BJ (cell line): ENCODE results near the gene MRO. TPM values are rescaled to one million over a fixed set of nuclear protein-coding genes. Genes with fewer than 3 reads are reported as not detected.
"Not testable (repeated sequence)": the region's sequence is repeated elsewhere in the genome, so short reads cannot be mapped to it uniquely, and the experiment has no call there.

ENCODE experiments used
- CTCF ChIA-PET: fragments of 350-600 bp; formaldehyde crosslinking; extraction: SDS; loops from one replicate; lab custom pipeline; 2021; ENCODE audit warnings: antibody characterized with exemption, inconsistent platforms; lab: Yijun Ruan, JAX
- POLR2A ChIA-PET: fragments of 300-600 bp; sonication (Branson Sonifier 250); formaldehyde crosslinking; extraction: SDS; loops from one replicate; lab custom pipeline; 2021; ENCODE audit warnings: antibody characterized with exemption; lab: Charles Lee
- DNase-seq: peaks from one replicate; pipeline ENCODE4 v3.0.0-alpha.2; 2011; ENCODE audit warnings: low read depth
- H3K27me3 ChIP-seq: 2 replicates; pipeline ENCODE4 v1.6.0; 2011; ENCODE audit warnings: low read length; ENCODE audit not compliant: control insufficient read depth, insufficient read depth
- H3K36me3 ChIP-seq: 2 replicates; pipeline ENCODE4 v1.5.1; 2011; ENCODE audit warnings: low read length; ENCODE audit not compliant: control insufficient read depth, insufficient read depth
- H3K4me3 ChIP-seq: 2 replicates; pipeline ENCODE4 v1.5.1; 2011; ENCODE audit warnings: low read depth, mild to moderate bottlenecking, control low read depth, low read length
- CTCF ChIP-seq: IDR thresholded peaks from 2 replicates; pipeline ENCODE4 v1.5.1; 2011; ENCODE audit warnings: low read depth, mild to moderate bottlenecking, control low read depth, inconsistent platforms, low read length, moderate library complexity; ENCODE audit not compliant: insufficient read depth
- polyA plus RNA-seq: library from polyadenylated mRNA; depleted of rRNA; stranded (reverse); fragments of >200 nt; gene quantifications from 2 replicates; pipeline ENCODE4 v1.2.3, GENCODE V29; 2011

Gene MRO
- polyA plus RNA-seq, 1 experiment: not detected

- ChIA-PET POLR2A (no interaction called here), CTCF (no interaction called here)
- no peak for DNase-seq
- Histone ChIP-seq H3K36me3 (no peaks in the 10 kb centered on the region), H3K27me3 (no peaks in the 10 kb centered on the region), H3K4me3 (no peak overlapping the region)
- TF ChIP-seq CTCF: no peak
Measured at GRCh38 chr18:50790948-50791347, 28.9 kb downstream of the MRO start.

- H3K27me3 ChIP-seq: no peaks in the 10 kb centered on the region
- no peaks in the 10 kb centered on the region for H3K36me3 ChIP-seq
- ChIA-PET POLR2A (no interaction called here), CTCF (no interaction called here)
- no peak for DNase-seq
- no peak overlapping the region for H3K4me3 ChIP-seq
- no peak for TF ChIP-seq CTCF
Measured at GRCh38 chr18:50790241-50790640, 29.6 kb downstream of the MRO start.

- ChIA-PET CTCF (no interaction called here), POLR2A (no interaction called here)
- Histone ChIP-seq H3K4me3 (no peak overlapping the region), H3K36me3 (no peaks in the 10 kb centered on the region), H3K27me3 (no peaks in the 10 kb centered on the region)
- no peak for DNase-seq
- TF ChIP-seq CTCF: no peak
Measured at GRCh38 chr18:50788284-50788683, 31.5 kb downstream of the MRO start.

GRCh38 chr18:50786864-50787263 lies 33.0 kb downstream of the MRO start:
- CTCF ChIA-PET: no interaction called here
- no peak for TF ChIP-seq CTCF

GRCh38 chr18:50783553-50783952 lies 36.3 kb downstream of the MRO start:
- TF ChIP-seq CTCF: no peak
- no peak overlapping the region for H3K4me3 ChIP-seq
- H3K36me3 ChIP-seq: no peaks in the 10 kb centered on the region
- ChIA-PET POLR2A (no interaction called here), CTCF (no interaction called here)
- DNase-seq: no peak
- no peaks in the 10 kb centered on the region for H3K27me3 ChIP-seq

More at GRCh38 chr18:50786864-50787263, 33.0 kb downstream of the MRO start:
- Histone ChIP-seq H3K4me3 (no peak overlapping the region), H3K27me3 (no peaks in the 10 kb centered on the region), H3K36me3 (no peaks in the 10 kb centered on the region)
- POLR2A ChIA-PET: no interaction called here
- no peak for DNase-seq

GRCh38 chr18:50779021-50779420 lies 40.8 kb downstream of the MRO start:
- CTCF ChIA-PET, DNase-seq, H3K4me3 ChIP-seq, H3K27me3 ChIP-seq, H3K36me3 ChIP-seq: not testable (repeated sequence)
- POLR2A ChIA-PET: interaction anchor here (0.6 kb wide), 1 partner anchor 291 kb away, joined by 3 read pairs; no protein-coding TSS in a partner anchor
